ENCODE measurements around the gene CD209.

GRCh38 chr19:7722231-7722651 lies 25.1 kb downstream of the CD209 start:
- TF ChIP-seq, protein P1, sequence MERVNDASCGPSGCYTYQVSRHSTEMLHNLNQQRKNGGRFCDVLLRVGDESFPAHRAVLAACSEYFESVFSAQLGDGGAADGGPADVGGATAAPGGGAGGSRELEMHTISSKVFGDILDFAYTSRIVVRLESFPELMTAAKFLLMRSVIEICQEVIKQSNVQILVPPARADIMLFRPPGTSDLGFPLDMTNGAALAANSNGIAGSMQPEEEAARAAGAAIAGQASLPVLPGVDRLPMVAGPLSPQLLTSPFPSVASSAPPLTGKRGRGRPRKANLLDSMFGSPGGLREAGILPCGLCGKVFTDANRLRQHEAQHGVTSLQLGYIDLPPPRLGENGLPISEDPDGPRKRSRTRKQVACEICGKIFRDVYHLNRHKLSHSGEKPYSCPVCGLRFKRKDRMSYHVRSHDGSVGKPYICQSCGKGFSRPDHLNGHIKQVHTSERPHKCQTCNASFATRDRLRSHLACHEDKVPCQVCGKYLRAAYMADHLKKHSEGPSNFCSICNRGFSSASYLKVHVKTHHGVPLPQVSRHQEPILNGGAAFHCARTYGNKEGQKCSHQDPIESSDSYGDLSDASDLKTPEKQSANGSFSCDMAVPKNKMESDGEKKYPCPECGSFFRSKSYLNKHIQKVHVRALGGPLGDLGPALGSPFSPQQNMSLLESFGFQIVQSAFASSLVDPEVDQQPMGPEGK (CRISPR knock-in tag; IDR thresholded peaks at IDR 0.05; ENCODE audit: borderline replicate concordance), result no peak
- TF ChIP-seq RARB (CRISPR knock-in tag; IDR thresholded peaks at IDR 0.05), result no peak
